Limb (tissue), 2 donors: ENCODE data around the gene SIRT4.
A peak's percentile ranks its signal among the peaks of the same experiment; 100 is the strongest.

ENCODE experiments used
- DNase-seq, 2 donors: peaks; one replicate each; pipeline ENCODE4 v3.0.0-alpha.2; 2016; ENCODE audit errors: extremely low spot score in 2 of 2

Gene SIRT4

DNA sequence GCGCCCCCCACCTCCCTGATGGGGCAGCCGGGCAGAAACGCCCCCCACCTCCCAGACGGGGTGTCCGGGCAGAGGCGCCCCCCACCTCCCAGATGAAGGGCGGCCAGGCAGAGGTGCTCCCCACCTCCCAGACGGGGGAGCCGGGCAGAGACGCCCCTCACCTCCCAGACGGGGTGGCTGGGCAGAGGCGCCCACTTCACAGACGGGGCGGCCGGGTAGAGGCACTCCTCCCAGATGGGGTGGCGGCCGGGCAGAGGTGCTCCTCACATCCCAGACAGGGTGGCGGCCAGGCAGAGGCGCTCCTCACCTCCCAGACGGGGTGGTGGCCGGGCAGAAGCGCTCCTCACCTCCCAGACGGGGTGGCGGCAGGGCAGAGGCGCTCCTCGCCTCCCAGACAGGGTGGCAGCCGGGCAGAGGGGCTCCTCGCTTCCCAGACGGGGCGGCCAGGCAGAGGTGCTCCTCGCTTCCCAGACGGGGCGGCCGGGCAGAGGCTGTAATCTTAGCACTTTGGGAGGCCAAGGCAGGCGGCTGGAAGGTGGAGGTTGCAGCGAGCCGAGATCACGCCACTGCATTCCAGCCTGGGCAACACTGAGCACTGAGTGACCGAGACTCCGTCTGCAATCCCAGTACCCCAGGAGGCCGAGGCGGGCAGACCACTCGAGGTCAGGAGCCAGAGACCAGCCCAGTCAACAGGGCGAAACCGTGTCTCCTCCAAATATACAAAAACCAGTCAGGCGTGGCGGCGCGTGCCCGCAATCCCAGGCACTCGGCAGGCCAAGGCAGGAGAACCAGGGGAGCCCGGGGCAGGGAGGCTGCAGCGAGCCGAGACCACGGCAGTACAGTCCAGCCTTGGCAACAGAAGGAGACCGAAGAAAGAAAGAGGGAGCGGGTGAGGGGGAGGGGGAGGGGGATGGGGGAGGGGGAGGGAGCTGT is 23.7 kb upstream of the SIRT4 start:
- no peak for DNase-seq

DNA sequence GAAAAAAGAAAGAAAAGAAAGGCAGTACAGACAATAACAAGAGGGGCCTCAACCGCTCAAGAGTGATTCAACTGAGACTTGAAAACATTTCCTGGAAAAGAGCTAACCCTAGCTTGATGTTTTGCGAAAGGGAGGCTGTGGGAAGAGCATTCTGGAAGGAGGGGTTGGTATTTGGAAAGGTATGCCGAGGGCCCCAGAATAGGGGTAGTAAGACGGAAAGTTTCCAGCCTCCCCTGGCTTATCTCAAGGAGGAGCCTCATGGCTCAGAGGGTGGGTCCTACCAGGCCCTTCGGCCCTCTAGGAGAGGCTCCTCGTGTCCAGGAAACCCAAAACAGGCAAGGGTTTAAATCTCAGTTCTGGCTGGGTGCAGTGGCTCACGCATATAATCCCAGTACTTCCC is 18.8 kb upstream of the SIRT4 start:
- no peak for DNase-seq

DNA sequence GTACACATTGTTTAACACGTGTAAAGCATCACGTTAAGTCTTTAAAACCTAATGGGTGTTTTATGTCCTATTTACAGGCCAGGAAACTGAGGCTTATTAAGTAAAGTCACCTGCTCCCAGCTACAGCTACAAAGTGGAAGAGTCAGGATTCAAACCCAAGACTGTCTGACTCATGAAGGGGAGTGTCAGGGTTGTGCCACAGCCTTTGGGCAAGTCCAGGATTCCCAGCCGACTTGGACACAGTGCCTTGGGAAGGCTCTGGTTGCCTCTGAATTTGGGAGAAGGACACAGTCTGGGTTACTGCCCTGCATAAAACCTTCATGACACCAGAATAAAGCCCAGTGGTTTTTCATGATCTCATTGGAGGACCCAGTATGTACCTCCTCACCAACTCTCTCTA is 17.7 kb upstream of the SIRT4 start:
- no peak for DNase-seq

DNA sequence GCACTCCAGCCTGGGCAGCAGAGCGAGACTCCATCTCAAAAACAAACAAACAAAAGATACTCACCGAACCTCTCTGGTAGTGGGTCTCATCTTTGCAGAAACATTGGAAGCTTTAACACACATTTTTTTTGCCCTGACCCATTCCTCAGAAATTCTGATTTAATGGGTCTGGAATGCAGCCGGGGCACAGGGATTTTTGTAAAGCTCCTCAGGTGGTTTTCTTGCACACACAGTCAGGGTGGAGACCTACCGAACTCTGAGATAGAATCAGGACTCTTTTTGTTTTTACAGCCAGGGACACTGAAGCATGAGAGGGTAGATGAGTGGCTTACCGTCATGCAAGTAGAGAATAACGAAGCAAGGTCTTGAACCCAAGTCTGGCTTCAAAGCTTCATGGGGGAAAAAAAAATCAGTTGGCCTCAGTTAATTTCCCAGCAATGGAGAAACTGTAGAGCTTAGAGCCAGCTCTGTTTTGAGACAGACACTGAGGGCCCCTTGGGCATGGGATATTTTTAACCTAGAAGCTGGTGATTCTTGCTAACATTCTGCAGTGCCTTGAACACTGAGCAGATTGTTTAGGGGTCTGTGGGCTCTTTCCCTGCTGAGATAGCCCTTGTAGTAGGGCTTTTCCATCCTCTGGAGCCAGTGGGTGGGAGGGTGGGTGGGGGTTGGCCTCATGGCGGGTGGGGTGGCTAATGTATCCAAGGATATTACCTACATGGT is 15.2 kb upstream of the SIRT4 start:
- no peak for DNase-seq

DNA sequence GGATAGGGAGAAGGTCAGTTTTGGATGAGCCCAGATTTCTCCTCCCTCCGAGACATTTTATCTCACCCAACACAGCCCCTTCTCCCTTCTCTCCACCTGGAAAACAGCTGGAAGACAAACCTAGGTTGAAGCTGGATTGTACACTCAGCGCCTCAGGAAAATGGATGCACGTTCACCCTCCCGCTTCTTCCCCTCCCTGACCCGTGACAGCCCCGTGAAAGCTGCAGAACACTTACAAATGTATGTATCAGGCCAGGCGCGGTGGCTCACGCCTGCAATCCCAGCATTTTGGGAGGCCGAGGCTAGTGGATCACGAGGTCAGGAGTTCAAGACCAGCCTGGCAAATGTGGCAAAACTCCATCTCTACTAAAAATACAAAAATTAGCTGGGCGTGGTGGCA is 14.6 kb upstream of the SIRT4 start:
- no peak for DNase-seq

DNA sequence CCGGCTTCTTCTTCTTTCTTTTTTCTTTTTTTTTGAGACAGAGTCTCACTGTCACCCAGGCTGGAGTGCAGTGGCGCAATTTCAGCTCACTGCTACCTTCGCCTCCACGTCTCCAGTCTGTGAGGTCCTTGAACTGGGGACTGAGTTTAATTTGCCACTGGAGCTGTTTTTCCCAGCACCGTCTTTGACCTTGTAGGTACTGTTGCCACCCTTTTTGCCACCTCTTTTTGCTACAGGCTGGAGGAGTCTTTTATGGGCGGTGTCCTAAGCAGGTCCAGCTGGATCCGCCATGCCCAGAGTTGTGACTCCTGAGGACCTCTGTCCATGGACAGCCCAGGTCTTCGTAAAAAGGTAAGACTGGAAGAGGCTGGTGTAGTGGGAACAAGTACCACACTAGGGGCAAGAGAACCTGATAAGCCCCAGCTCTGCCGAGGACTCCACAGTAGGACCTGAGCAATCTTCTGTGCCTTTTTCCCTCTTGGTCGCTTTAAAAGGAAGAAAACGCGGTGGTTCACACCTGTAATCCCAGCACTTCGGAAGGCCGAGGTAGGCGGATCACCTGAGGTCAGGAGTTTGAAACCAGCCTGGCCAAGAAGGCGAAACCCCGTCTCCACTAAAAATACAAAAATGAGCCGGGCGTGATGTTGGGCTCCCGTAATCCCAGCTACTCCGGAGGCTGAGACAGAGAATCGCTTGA is 11.4 kb upstream of the SIRT4 start:
- DNase-seq: peak in 1 of 2 donors; percentile 53

DNA sequence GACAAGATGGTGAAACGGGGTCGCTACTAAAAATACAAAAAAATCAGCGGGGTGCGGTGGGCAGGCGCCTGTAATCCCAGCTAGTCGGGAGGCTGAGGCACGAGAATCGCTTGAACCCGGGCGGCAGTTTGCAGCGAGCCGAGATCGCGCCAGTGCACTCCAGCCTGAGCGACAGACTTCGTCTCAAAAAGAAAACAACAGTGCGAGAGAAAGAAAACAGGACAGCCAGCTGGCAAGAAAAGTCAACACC is 9.8 kb upstream of the SIRT4 start:
- DNase-seq: no peak

DNA sequence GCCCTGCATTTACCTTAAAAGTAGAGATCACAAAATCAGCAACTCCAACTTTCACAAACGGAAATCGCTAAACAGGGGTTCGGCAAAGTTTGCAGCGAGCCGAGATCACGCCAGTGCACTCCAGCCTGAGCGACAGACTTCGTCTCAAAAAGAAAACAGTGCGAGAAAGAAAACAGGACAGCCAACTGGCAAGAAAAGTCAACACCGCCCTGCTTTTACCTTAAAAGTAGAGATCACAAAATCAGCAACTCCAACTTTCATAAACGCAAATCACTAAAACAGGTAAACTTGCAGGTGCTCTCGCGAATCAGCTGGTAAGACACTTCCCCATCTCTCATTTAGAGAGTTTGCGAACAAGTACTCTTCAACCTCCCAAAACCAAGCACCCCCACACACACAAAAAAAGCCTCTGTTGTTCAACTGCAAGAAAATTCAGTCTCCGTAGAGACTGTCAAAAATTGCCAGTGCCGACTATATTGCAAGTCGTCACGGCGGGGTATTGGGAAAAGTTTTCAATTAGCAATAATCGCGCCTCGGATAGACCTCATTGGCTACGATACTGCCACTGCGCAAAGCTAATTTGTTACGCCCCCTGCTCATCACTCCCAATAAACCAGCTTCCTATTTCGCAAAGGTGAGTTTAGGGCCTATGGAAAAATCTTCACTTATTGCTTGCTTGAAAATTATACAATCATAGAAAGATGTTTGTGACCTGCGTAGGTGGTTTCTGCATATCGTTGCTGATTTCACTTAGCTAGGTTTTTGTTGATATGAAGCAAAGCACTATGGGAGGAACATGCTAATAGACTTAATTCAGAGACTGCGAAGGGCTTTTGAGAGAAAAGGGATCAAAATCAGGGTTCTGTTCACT is 9.2 kb upstream of the SIRT4 start, which contains the start of gene RNU4-1:
TSS of gene RNU4-1 (minus strand) at position 577 of the 871 bp plus-strand sequence.
- DNase-seq: peak; percentile 82 to 89

DNA sequence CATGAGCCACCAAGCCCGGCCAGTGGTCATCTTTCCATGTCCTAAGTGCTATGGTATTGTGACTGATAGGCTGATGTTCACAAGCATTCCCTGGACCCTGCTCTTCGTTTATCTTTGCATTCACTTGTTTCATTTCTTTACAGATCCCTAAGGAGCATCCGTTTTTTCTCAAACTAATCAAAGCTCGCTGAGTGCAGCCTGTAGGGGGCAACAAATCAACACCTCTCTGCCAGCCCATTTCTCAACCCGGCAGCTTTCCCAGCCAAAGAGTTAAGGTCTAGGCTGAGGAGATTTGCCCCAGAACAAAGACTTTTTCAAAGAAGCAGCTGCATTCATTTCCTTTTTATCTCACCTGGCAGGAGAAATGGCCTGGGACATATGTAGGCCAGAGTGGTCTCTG is 12.1 kb downstream of the SIRT4 start:
- DNase-seq: no peak

DNA sequence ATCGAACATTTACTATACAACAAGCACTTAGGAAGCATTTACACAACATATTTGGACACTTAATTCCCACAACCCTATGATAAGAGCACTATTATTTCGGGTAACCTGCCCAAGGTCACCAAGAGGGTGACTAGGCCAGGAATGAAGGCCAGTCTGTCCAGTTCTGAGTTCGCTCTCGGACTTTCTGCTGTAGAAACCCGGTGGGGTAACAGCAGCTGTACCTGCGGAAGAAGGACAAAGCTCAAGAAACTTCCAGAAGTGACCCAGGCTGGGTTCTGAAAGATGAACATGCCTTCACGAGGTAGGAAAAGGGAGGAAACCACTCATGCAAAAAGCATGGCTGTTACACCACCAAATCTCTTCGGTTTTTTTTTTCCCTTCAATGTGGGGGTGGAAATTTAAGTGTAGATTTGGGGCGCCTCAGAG is 14.7 kb downstream of the SIRT4 start:
- DNase-seq: no peak

DNA sequence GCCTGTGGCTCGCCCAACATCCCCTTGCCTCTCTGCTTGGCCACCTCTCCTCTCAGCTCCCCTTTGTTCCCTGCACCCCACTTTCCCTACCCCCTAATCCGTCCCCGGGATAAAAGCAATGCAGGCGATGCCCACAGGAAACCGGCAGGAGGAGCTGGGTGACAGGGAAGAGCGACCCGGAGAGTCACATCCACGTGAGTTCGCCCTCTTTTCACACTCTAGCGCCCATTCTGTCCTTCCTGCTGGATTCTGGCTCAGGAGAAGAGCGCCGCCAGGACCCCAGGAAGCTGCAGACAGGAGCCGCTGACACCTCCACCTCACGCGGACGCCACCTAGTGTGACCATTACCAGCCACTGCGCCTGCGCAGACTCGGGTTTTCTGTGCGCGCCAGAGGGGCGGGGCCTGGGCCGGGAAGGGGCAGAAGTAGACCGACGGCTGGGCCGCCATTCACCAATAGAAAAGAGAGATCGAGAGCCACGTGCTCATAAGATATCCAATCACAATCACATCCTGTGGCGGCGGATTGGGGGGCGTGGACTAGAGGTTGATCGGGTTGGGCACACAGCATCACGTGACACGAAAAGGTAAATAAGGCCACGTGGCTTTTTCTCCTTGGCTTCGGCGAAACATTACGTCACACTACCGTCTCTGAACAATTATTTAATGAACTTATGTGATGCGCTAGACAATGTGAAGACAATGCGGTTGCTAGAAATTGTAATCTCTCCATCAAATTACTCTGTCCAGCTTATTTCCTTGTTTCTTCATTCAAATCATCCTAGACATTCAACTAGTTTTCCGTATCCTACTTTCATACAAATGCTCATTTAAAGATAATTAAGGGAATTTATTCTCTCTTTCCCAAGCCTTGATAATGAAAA is 15.3 kb downstream of the SIRT4 start:
- peak; percentile 99 to 100 for DNase-seq

DNA sequence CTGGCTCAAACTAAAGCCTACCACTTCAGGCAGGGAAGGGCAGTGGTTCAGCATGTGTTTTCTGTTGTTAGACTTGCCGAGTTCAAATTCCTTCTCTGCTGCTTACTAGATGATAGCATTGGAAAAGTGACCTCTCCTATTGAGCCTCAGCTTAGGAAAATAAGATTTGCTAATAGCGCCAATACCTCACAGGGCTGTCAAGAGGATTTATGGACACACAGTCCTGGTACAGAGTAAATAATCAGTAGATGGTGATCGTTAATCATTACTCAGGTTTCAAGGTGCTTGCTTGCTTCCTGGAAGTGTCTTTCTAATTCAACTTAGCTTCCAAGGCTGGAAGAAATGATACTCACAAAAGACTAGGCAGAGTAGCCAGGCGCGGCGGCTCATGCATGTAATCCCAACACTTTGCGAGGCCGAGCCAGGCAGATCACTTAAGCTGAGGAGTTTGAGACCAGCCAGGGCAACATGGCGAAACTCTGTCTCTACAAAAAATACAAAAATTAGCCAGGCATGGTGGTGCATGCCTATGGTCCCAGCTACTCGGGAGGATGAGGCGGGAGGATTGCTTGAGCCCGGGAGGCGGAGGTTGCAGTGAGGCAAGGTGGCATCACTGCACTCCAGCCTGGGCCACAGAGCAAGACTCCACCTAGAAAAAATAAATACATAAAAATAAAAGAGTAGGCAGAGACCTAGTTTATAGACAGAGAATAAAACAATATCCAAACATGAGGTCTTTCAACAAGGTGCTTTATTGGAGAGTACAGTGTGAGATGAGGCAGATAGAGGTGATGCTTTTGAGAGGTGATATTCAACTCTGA is 19.5 kb downstream of the SIRT4 start:
- DNase-seq: no peak

DNA sequence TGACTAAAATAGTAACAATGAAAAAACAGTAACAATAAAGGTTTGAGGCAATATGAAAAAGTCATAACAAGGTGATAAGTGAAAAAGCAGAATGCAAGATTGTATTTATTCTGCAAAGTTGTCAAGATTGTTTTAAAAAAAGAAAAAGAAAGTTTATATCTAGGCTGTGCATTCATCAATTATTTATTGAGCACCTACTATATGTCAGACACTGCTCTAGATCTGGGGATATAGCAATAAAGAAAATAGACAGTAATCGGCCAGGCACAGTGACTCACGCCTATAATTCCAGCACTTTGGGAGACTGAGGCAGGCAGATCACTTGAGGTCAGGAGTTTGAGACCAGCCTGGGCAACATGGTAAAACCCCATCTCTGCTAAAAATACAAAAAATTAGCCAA is 21.7 kb downstream of the SIRT4 start:
- DNase-seq: no peak

DNA sequence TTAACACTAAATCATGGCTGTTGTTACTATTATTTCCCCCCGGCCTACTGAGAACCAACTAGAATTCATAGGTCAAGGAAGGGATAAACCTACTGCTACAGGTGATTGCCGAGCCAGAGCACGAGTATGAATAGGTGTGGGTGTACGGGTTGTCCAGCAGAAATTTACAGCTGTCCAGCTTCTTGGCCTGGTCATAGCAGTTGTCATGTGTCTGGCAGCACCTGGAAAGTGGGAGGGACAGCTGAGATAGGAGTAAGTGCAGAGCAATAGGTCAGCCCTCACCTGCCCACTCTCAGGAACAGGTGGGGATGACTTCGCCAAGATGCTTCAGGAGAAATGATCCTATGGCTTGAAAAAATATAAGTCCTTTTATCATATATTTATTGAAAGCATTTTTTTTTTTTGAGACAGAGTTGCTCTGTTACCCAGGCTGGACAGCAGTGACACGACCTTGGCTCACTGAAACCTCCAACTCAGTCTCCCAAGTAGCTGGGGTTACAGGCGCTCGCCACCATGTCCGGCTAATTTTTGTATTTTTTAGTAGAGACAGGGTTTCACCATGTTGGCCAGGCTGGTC is 22.8 kb downstream of the SIRT4 start:
- DNase-seq: no peak

DNA sequence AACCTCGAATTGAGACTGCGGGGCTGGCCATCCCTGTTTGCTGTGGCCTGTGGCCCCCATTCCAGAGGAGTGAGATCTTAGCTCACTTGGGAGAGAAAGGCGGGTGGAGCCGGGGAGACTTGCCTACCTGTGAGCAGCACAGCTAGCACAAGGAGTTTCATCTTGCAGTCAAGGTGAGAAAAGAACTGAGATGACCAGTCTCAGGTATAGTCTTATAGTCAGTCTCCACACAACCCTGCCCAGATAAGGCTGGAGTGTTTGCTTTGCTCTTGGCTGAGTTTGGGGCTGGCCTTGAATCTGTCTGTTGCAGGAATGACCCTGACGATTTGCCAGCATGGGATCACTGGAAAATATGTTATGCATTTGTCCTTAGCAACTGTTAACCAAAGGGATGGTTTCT is 25.5 kb downstream of the SIRT4 start, which contains the start of gene PLA2G1B:
TSS of gene PLA2G1B (minus strand) at position 187 of the 400 bp plus-strand sequence. CDS start at position 161, 26 bp downstream.
- no peak for DNase-seq

DNA sequence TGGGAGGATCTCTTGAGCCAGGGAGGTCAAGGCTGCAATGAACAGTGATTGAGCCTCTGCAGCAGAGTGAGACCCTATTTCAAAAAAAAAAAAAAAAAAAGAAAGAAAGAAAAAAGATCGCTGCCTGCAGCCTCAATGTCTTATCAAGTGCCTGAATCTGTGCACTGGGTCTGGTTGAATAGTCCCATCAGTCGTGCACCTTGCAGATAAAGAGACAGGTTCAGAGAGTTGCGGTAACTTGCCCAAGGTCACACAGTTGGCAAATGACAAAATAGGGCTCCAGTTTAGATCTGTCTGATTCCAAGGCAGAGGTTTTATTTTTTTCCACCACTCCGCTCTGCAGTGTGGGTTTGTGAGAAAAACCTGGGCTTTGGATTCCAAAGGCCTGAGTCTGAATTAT is 26.1 kb downstream of the SIRT4 start:
- no peak for DNase-seq

DNA sequence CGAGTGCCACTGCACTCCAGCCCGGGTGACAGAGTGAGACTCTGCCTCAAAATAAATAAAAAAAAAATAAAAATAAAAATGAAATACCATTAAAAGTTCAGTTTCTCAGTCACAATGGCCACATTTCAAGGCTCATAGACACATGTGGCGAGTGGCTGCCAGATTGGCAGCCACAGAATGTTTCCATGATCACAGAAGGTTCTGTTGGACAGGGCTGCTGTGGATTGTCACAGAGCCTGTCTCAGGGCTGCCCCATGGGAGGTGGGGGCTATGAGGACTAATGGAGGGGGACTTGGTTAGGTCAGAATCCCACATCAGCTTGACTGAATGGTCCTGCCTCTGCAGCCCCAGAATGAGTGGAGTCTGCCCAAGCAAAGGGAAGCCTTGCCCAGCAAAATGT is 29.3 kb downstream of the SIRT4 start:
- DNase-seq: no peak

DNA sequence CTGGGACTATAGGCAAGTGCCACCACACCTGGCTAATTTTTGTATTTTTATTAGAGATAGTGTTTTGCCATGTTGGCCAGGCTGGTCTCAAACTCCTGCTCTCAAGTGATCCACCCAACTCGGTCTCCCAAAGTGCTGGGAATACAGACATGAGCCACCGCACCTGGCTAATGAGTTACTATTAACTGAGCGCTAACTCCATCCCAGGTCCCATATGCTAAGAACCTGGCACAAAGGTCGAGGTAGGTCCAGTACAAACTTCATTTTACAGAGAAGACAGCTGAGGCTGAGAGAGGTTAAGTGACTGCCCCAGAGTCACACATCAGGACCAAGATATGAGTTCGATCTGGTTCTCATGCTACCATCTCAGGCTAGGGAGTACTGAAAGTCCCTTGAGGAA is 29.9 kb downstream of the SIRT4 start:
- DNase-seq: no peak

DNA sequence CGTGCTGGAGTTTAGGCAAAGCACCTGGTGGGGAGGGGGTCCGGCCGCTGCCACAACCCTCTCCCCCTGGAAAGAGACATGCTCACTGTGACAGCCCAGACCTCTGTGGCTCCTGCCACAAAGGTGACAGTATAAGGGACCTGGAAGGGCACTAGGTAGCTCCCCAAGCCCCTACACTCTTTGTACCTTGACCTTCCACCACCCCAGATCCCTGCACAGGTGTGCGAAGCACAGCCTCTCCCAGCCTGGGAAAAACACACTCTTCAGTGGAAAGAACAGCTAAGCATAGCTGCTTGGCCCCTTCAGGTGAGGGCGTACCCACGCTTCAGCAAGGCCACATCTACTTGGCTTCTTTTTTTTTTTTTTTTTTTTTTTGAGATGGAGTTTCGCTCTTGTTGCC is 30.4 kb downstream of the SIRT4 start:
- DNase-seq: no peak
